H1 (cell line): ENCODE data around the gene MAP6D1. TPM values are rescaled to one million over a fixed set of nuclear protein-coding genes. Genes with fewer than 3 reads are reported as not detected.

Experiments used
- CTCF ChIA-PET: fragments of 300-600 bp; sonication (Branson Sonifier 250); formaldehyde crosslinking; loops from one replicate; lab custom pipeline; 2021; ENCODE audit not compliant: partially characterized antibody; lab: Charles Lee
- POLR2A ChIA-PET: fragments of 300-600 bp; sonication (Branson Sonifier 250); formaldehyde crosslinking; loops from one replicate; lab custom pipeline; 2021; ENCODE audit warnings: inconsistent platforms; ENCODE audit not compliant: partially characterized antibody; lab: Charles Lee
- DNase-seq, 2 experiments: peaks; one replicate each; pipeline versions ENCODE4 v3.0.0 to v3.0.0-alpha.2; 2010 to 2022; ENCODE audit warnings: low spot score in 2 of 2, low read depth in 1 of 2, mixed read lengths in 1 of 2
- FAIRE-seq: peaks from 2 replicates; lab custom pipeline; 2011; peaks lifted over from hg19 to GRCh38; lab: Jason Lieb, UNC
- H2AFZ ChIP-seq: 2 replicates; pipeline ENCODE4 v1.8.1; 2012; ENCODE audit warnings: low read length, inconsistent platforms
- H2AK5ac ChIP-seq: 2 replicates; pipeline ENCODE4 v1.6.1; 2013; ENCODE audit warnings: low read depth, low read length
- H2BK120ac ChIP-seq: replicated peaks from 2 replicates; pipeline ENCODE3; 2013; ENCODE audit warnings: low read depth, low read length, inconsistent platforms
- H2BK12ac ChIP-seq: 2 replicates; pipeline ENCODE4 v1.6.1; 2013; ENCODE audit warnings: low read depth, low read length
- H2BK15ac ChIP-seq: 2 replicates; pipeline ENCODE4 v1.6.1; 2013; ENCODE audit warnings: low read length
- H2BK20ac ChIP-seq: 2 replicates; pipeline ENCODE4 v1.6.1; 2013; ENCODE audit warnings: low read length
- H2BK5ac ChIP-seq: 2 replicates; pipeline ENCODE4 v1.6.1; 2013; ENCODE audit warnings: low read depth, low read length
- H3K14ac ChIP-seq: 2 replicates; pipeline ENCODE4 v1.6.1; 2013; ENCODE audit warnings: inconsistent platforms; ENCODE audit not compliant: insufficient read length
- H3K18ac ChIP-seq: 2 replicates; pipeline ENCODE4 v1.6.1; 2013; ENCODE audit warnings: low read length; ENCODE audit errors: extremely low read depth
- H3K23ac ChIP-seq: 2 replicates; pipeline ENCODE4 v1.6.1; 2013; ENCODE audit warnings: inconsistent platforms; ENCODE audit not compliant: insufficient read length
- H3K23me2 ChIP-seq: 2 replicates; pipeline ENCODE4 v1.6.1; 2013; ENCODE audit warnings: low read depth, low read length
- H3K27ac ChIP-seq: 2 replicates; pipeline ENCODE4 v1.6.1; 2011; ENCODE audit warnings: low read depth, low read length, inconsistent platforms
- H3K27me3 ChIP-seq, 4 experiments: replicated peaks in 1 of 4; 1 replicate in 1 of 4; 2 replicates in 3 of 4; pipeline versions ENCODE4 v1.6.1 to v1.8.1; 2011 to 2013; ENCODE audit warnings: low read length in 3 of 4, mild to moderate bottlenecking in 3 of 4, inconsistent platforms in 2 of 4, mixed read lengths in 2 of 4, moderate library complexity in 1 of 4; ENCODE audit not compliant: control insufficient read depth in 3 of 4, insufficient read depth in 3 of 4; ENCODE audit errors: extremely low read depth in 1 of 4
- H3K36me3 ChIP-seq, 4 experiments: 2 replicates each; pipeline versions ENCODE4 v1.6.1 to v1.8.1; 2011 to 2013; ENCODE audit warnings: mild to moderate bottlenecking in 4 of 4, low read length in 3 of 4, moderate library complexity in 2 of 4, control low read depth in 1 of 4, inconsistent platforms in 1 of 4; ENCODE audit not compliant: insufficient read depth in 4 of 4, control insufficient read depth in 2 of 4
- H3K4ac ChIP-seq: replicated peaks from 2 replicates; pipeline ENCODE3; 2013; ENCODE audit warnings: low read length, low read depth, mixed read lengths, inconsistent platforms; ENCODE audit not compliant: insufficient read length
- H3K4me1 ChIP-seq, 4 experiments: replicated peaks in 1 of 4; 1 replicate in 1 of 4; 2 replicates in 3 of 4; pipeline versions ENCODE4 v1.6.1 to v1.8.1; 2011 to 2013; ENCODE audit warnings: low read length in 3 of 4, inconsistent platforms in 2 of 4, mixed read lengths in 1 of 4; ENCODE audit not compliant: insufficient read depth in 4 of 4, control insufficient read depth in 3 of 4
- H3K4me2 ChIP-seq, 2 experiments: 2 replicates each; pipeline versions ENCODE4 v1.6.1 to v1.8.1; 2011 to 2013; ENCODE audit warnings: low read depth in 2 of 2, low read length in 2 of 2, control low read depth in 1 of 2, inconsistent platforms in 1 of 2, mild to moderate bottlenecking in 1 of 2; ENCODE audit not compliant: insufficient read depth in 1 of 2
- H3K4me3 ChIP-seq, 4 experiments: fragments of 200-600, 300-600 bp in 1 of 4; sonication (generic), shearing (Covaris generic), sonication (Bioruptor Twin) in 1 of 4; 2 replicates each; pipeline versions ENCODE4 v1.5.1 to v1.8.1; 2011 to 2016; ENCODE audit warnings: low read length in 4 of 4, low read depth in 3 of 4, control low read depth in 2 of 4, inconsistent platforms in 2 of 4, mild to moderate bottlenecking in 2 of 4, mixed read lengths in 1 of 4, moderate library complexity in 1 of 4; ENCODE audit not compliant: insufficient read depth in 2 of 4; ENCODE audit errors: extremely low read depth in 1 of 4
- H3K56ac ChIP-seq: replicated peaks from 2 replicates; pipeline ENCODE3; 2013; ENCODE audit warnings: low read depth, mild to moderate bottlenecking, mixed read lengths, low read length, inconsistent platforms; ENCODE audit not compliant: insufficient read length
- H3K79me1 ChIP-seq: 2 replicates; pipeline ENCODE4 v1.6.1; 2013; ENCODE audit warnings: low read depth, low read length, control low read depth
- H3K79me2 ChIP-seq, 2 experiments: 2 replicates each; pipeline versions ENCODE4 v1.6.1 to v1.8.1; 2012 to 2013; ENCODE audit warnings: low read length in 2 of 2, mild to moderate bottlenecking in 2 of 2, inconsistent platforms in 1 of 2; ENCODE audit not compliant: insufficient read depth in 2 of 2, control insufficient read depth in 1 of 2
- H3K9ac ChIP-seq, 4 experiments: replicated peaks in 1 of 4; 1 replicate in 1 of 4; 2 replicates in 3 of 4; pipeline versions ENCODE4 v1.6.1 to v1.8.1; 2011 to 2013; ENCODE audit warnings: low read depth in 3 of 4, low read length in 3 of 4, control low read depth in 2 of 4, mild to moderate bottlenecking in 2 of 4, moderate library complexity in 2 of 4, inconsistent platforms in 1 of 4; ENCODE audit errors: extremely low read depth in 1 of 4
- H3K9me3 ChIP-seq, 2 experiments: 2 replicates each; pipeline versions ENCODE4 v1.6.1 to v1.8.1; 2012 to 2013; ENCODE audit warnings: mild to moderate bottlenecking in 2 of 2, moderate library complexity in 2 of 2, control low read depth in 1 of 2, inconsistent platforms in 1 of 2, low read depth in 1 of 2, low read length in 1 of 2, mixed read lengths in 1 of 2; ENCODE audit not compliant: insufficient read depth in 2 of 2
- H4K20me1 ChIP-seq, 2 experiments: replicated peaks in 1 of 2; 2 replicates each; pipeline versions ENCODE3 to v1.8.1; 2011 to 2013; ENCODE audit warnings: inconsistent platforms in 2 of 2, low read length in 2 of 2, mild to moderate bottlenecking in 1 of 2; ENCODE audit not compliant: insufficient read depth in 2 of 2, control insufficient read depth in 1 of 2
- H4K5ac ChIP-seq: 2 replicates; pipeline ENCODE4 v1.6.1; 2013; ENCODE audit warnings: low read length, low read depth, mixed read lengths, inconsistent platforms; ENCODE audit not compliant: insufficient read length
- H4K8ac ChIP-seq: 2 replicates; pipeline ENCODE4 v1.8.0; 2013; ENCODE audit warnings: mild to moderate bottlenecking, moderate library complexity, low read length, inconsistent platforms; ENCODE audit not compliant: insufficient read depth; ENCODE audit errors: extremely low read depth
- H4K91ac ChIP-seq: replicated peaks from 2 replicates; pipeline ENCODE3; 2013; ENCODE audit warnings: low read length, mixed read lengths, inconsistent platforms; ENCODE audit not compliant: insufficient read length
- POLR2A ChIP-seq, 2 experiments: IDR thresholded peaks; 1 replicate in 1 of 2; 2 replicates in 1 of 2; pipeline ENCODE4 v1.6.1; 2011; ENCODE audit warnings: low read depth in 2 of 2, low read length in 2 of 2, mild to moderate bottlenecking in 2 of 2; ENCODE audit errors: control extremely low read depth in 1 of 2
- POLR2AphosphoS5 ChIP-seq: IDR thresholded peaks from 2 replicates; pipeline ENCODE4 v1.6.1; 2011; ENCODE audit warnings: low read depth, low read length
- SP1 ChIP-seq: IDR thresholded peaks from 2 replicates; pipeline ENCODE4 v1.6.1; 2011; ENCODE audit warnings: low read depth, low read length
- WGBS, 2 experiments: shearing (Covaris generic) in 1 of 2; methylation state at CpG; one replicate each; pipeline versions ENCODE4 v1.1.6 to v1.1.7; 2013 to 2015; ENCODE audit warnings: low lambda C conversion rate in 2 of 2, mixed read lengths in 2 of 2, inconsistent platforms in 1 of 2, low coverage in 1 of 2, missing lambda C conversion rate in 1 of 2; ENCODE audit not compliant: insufficient replicate concordance in 2 of 2, insufficient coverage in 1 of 2, insufficient read length in 1 of 2; ENCODE audit errors: extremely low coverage in 1 of 2, missing lambda C conversion rate in 1 of 2; 5-methylcytosine and 5-hydroxymethylcytosine counted together
- polyA plus RNA-seq, 7 experiments: library from polyadenylated mRNA; depleted of rRNA in 3 of 7; stranded (reverse) in 5 of 7; unstranded in 2 of 7; fragments of >200 nt in 5 of 7; fragments of 200-250 nt in 2 of 7; gene quantifications; 1 replicate in 5 of 7; 2 replicates in 1 of 7; 4 replicates in 1 of 7; pipeline versions ENCODE4 v1.2.1 to v1.2.3, GENCODE V29; 2011 to 2013; ENCODE audit warnings: missing spikeins in 2 of 7, mixed read lengths in 2 of 7
- total RNA-seq: library from RNA; stranded (reverse); fragmentation: NEBNext Ultra II Directional; extraction: Animal tissue kit (Norgen Biotek cat#: 25700); gene quantifications from 2 replicates; pipeline ENCODE4 v1.2.1, GENCODE V29; 2021

MAP6D1 gene
- total and polyA plus RNA-seq, 2 of the 8 experiments (the other 6 are each of a cell fraction or from before 2014, with no cell fraction given) = 4.8 to 5.2 TPM

GRCh38 chr3:183812761-183813445 lies 12.5 kb downstream of the MAP6D1 start:
- Histone ChIP-seq H4K20me1 (peaks cover 0 to 3% of the 10 kb centered on the region in 2 experiments), H3K23ac (no peak overlapping the region), H2AK5ac (no peak overlapping the region), H3K36me3 (peaks cover 8 to 40% (median 32%) of the 10 kb centered on the region in 4 experiments), H3K27ac (no peak overlapping the region), H3K79me2 (no peaks in the 10 kb centered on the region), H2BK120ac (no peak overlapping the region), H3K4me2 (no peak overlapping the region), H2BK15ac (no peak overlapping the region), H3K14ac (no peak overlapping the region), H3K23me2 (no peaks in the 10 kb centered on the region), H4K91ac (no peak overlapping the region), H4K5ac (no peak overlapping the region), H3K56ac (no peak overlapping the region), H3K27me3 (no peaks in the 10 kb centered on the region)
- WGBS, 2 experiments = 94% methylated on average over 7 of the region's 8 CpGs; no CpG with 5 or more reads in 1 of the 2 experiments
- DNase-seq (no peak), FAIRE-seq (no peak)
- ChIA-PET POLR2A (interaction anchor here (0.7 to 0.8 kb wide), 2 partner anchors 11 to 444 kb away, joined by 3 read pairs; no protein-coding TSS in a partner anchor), CTCF (interaction anchor here (1.0 to 1.2 kb wide), 2 partner anchors 10 kb away, joined by 3 to 5 read pairs; no protein-coding TSS in a partner anchor)
- TF ChIP-seq POLR2A (IDR thresholded peaks at IDR 0.05; ENCODE audit: control extremely low read depth in 1 of 2, low read depth in 2 of 2, low read length in 2 of 2) = peak in 1 of 2 experiments; percentile 49; a peak in 2 of 3 replicates
- no peak for TF ChIP-seq SP1
- 0 out of 2 replicates have a peak, but pooled peaks have one; percentile 46 for TF ChIP-seq POLR2AphosphoS5
- TF ChIP-seq, all 59 proteins: peak for 2
- Histone ChIP-seq H2BK20ac (no peak overlapping the region), H3K9me3 (no peaks in the 10 kb centered on the region), H3K79me1 (no peaks in the 10 kb centered on the region), H3K4ac (no peak overlapping the region), H3K18ac (no peak overlapping the region), H4K8ac (no peak overlapping the region; the same call in 1 of the 2 replicates), H2BK5ac (no peak overlapping the region), H2AFZ (no peak overlapping the region), H3K9ac (no peak overlapping the region), H3K4me3 (no peak overlapping the region), H3K4me1 (no peaks in the 10 kb centered on the region), H2BK12ac (no peak overlapping the region)
